Measurements from ENCODE around the gene NCAPG2.

Gene NCAPG2

DNA sequence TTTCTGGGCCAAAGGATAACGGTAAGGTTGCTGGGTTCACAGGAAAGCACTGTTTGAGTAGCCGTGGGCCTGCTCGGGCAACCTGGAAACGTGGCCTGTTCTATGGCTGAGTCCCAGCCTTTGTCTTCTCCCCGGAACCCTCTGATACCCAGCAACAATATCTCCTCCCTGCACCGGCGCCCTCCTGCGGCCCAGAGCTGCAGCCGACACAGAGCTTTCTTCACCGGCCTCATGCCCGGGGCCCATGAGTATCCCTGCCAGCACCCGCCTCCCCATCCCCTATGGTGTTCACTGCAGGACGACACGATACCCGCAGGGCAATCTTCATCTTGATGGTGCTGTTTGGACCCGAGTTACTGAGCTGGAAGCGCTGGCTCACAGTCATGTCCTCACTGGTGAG lies 38.6 kb upstream of the NCAPG2 start:
- H3K4me1 ChIP-seq (ENCODE audit: control insufficient read depth, insufficient read depth, low read length), result peaks cover 22% of the 10 kb centered on the region
- H3K9ac ChIP-seq (ENCODE audit: low read length), result no peak overlapping the region
- peaks cover 88% of the 10 kb centered on the region for H3K36me3 ChIP-seq (ENCODE audit: control insufficient read depth, insufficient read depth, low read length, severe bottlenecking)
- no peaks in the 10 kb centered on the region for H3K27me3 ChIP-seq (replicated peaks; ENCODE audit: control insufficient read depth, insufficient read depth, low read length)
- H3K9me3 ChIP-seq (ENCODE audit: control insufficient read depth, low read length), result no peaks in the 10 kb centered on the region
- H3K4me3 ChIP-seq (ENCODE audit: low read length), result no peak overlapping the region
- DNase-seq (ENCODE audit: low read depth), result no peak

DNA sequence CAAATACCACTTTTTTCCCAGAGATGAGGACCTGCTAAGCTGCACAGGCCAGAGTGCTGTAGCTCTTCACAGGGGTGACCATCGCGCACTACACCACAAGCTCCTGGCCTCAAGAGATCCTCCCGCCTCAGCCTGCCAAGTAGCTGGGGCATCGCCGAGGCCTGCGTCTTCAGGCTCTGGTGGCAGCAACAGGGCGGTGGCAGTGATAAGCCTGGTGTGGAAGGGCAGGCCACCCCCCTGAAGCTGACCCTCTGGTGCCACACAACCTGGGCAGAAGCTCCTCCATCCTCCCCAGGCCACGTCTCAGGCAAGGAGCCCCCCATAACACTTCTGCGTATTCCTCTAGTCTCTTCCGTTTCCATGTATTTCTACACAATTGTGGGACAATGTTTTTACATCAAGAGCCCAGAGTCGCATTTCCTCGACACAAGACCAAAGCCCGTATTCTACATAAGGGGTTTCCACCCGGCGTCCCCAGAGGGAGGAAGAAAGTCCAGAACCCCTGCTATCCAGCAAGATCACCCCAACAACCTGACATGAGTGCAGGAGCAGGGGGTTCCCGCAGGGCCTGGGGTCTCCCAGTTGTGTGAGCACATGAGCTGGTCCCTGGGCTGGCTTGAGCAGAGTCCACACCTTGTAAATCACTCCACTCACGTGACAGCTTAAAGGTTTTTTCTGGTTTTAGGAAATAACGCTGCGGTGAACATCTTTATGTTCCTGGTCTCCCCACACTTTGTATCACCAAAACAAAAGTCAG lies 37.6 kb upstream of the NCAPG2 start:
- no peaks in the 10 kb centered on the region for H3K9me3 ChIP-seq (ENCODE audit: control insufficient read depth, low read length)
- H3K9ac ChIP-seq (ENCODE audit: low read length), result no peak overlapping the region
- no peaks in the 10 kb centered on the region for H3K27me3 ChIP-seq (replicated peaks; ENCODE audit: control insufficient read depth, insufficient read depth, low read length)
- no peak overlapping the region for H3K4me3 ChIP-seq (ENCODE audit: low read length)
- no peak for DNase-seq (ENCODE audit: low read depth)
- peaks cover 88% of the 10 kb centered on the region for H3K36me3 ChIP-seq (ENCODE audit: control insufficient read depth, insufficient read depth, low read length, severe bottlenecking)
- peaks cover 22% of the 10 kb centered on the region for H3K4me1 ChIP-seq (ENCODE audit: control insufficient read depth, insufficient read depth, low read length)

DNA sequence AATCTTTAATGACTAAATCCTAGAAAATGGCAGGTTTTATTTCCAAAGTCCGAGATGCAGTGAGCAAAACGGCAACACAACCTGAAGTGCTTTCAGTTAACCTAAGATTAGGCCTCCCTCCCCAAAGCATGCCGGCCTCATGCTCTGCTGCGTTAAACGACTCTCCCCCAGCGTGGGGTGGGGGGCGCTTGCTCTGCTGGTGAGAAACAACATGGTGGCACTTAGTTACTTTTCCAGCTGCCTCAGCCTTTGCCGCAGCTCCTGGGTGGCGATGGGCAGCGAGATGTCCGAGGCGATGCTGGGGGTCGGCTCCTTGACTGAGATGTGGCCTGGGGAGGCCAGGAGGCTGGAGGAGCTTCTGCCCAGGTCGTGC lies 36.7 kb upstream of the NCAPG2 start:
- peaks cover 22% of the 10 kb centered on the region for H3K4me1 ChIP-seq (ENCODE audit: control insufficient read depth, insufficient read depth, low read length)
- no peak overlapping the region for H3K4me3 ChIP-seq (ENCODE audit: low read length)
- peaks cover 90% of the 10 kb centered on the region for H3K36me3 ChIP-seq (ENCODE audit: control insufficient read depth, insufficient read depth, low read length, severe bottlenecking)
- H3K27me3 ChIP-seq (replicated peaks; ENCODE audit: control insufficient read depth, insufficient read depth, low read length), result no peaks in the 10 kb centered on the region
- DNase-seq (ENCODE audit: low read depth), result no peak
- peak overlapping the region; percentile 70 for H3K9ac ChIP-seq (ENCODE audit: low read length)
- no peaks in the 10 kb centered on the region for H3K9me3 ChIP-seq (ENCODE audit: control insufficient read depth, low read length)

DNA sequence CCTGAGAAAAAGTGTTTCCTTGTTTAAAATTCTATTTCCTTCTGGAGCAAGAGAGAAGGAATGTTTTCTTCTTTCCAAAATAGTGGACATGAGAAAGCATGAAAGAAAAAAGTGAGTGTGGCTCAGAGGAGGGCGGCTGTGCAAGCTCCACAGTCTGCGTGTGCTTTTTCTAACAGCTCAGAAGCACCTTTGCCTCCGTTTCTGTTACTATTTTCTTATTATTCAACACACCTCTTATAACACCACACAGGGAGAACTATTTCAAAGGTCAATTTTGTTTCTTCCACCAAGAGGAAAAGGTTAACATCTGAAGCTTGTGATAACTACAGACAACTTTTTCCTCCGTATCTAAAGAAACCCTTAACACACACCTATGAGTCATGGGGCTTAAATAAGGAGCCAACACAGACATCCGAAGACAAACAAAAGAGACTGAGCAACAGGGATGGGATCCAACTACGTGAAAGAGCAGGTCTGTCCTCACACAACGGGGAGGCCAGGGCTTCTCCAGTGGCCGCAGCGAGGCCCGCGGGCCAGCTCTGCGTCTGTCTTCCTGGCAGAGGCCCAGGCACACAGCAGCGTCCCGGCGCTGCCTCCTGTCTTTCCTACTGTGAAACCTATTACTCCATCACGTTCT lies 36.2 kb upstream of the NCAPG2 start:
- Histone ChIP-seq H3K27me3 (replicated peaks; ENCODE audit: control insufficient read depth, insufficient read depth, low read length) (no peaks in the 10 kb centered on the region), H3K4me1 (ENCODE audit: control insufficient read depth, insufficient read depth, low read length) (peaks cover 22% of the 10 kb centered on the region), H3K4me3 (ENCODE audit: low read length) (no peak overlapping the region), H3K9me3 (ENCODE audit: control insufficient read depth, low read length) (no peaks in the 10 kb centered on the region), H3K9ac (ENCODE audit: low read length) (peak overlapping the region; percentile 70), H3K36me3 (ENCODE audit: control insufficient read depth, insufficient read depth, low read length, severe bottlenecking) (peaks cover 90% of the 10 kb centered on the region)
- DNase-seq (ENCODE audit: low read depth), result peak; percentile 64

DNA sequence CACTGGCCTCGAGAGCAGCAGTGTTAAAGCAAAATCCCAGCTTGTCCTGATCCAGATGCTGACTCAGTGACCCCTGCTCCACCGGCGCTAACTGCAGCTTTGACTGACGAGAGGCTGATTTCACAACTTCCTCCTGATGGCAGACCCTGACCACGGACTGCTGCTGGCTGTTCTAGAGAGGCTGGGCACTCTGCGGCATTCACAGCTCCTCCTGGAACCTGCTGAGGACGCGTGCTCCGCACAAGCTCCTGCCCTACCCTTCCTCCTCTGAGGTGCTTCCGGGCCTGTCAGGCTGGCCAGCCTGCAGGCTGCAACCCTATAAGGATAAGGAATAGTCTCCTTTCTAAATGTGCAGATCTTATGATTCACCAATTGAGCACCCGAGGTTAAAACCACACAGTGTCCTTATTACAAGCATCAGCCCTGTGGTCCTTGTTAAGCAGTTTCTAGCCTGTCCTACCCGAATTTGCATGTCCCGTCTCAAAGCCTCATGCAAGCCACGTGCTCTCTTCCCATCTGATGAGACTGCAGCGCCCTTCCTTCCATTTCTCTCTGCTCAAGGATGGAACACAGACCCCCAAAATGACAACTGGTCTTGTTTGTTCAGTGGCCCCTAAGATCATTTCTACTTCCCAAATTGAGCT lies 35.5 kb upstream of the NCAPG2 start:
- H3K9me3 ChIP-seq (ENCODE audit: control insufficient read depth, low read length), result no peaks in the 10 kb centered on the region
- peak; percentile 85 for DNase-seq (ENCODE audit: low read depth)
- peaks cover 92% of the 10 kb centered on the region for H3K36me3 ChIP-seq (ENCODE audit: control insufficient read depth, insufficient read depth, low read length, severe bottlenecking)
- H3K27me3 ChIP-seq (replicated peaks; ENCODE audit: control insufficient read depth, insufficient read depth, low read length), result no peaks in the 10 kb centered on the region
- peaks cover 22% of the 10 kb centered on the region for H3K4me1 ChIP-seq (ENCODE audit: control insufficient read depth, insufficient read depth, low read length)
- H3K4me3 ChIP-seq (ENCODE audit: low read length), result peak overlapping the region; percentile 52
- H3K9ac ChIP-seq (ENCODE audit: low read length), result peak overlapping the region; percentile 70

DNA sequence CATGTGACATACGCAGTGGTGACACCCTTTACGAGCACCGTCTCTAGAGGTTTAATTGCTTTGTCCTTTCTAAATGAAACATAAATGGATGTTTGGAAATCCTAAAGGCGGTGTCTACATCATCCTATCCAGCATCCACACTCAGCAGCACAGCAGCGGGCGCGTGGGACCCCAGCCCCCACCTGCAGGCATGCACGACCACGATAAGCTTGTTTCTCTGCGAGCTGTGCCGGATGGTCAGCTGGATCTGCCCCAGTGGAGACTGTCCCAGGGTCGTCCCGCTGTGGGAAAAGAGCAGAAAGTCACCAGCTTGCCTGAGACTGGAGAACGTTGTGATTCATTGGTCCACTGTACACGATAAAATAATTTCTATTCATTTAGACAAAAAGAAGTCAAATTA lies 34.2 kb upstream of the NCAPG2 start:
- H3K9me3 ChIP-seq (ENCODE audit: control insufficient read depth, low read length), result no peaks in the 10 kb centered on the region
- H3K27me3 ChIP-seq (replicated peaks; ENCODE audit: control insufficient read depth, insufficient read depth, low read length), result no peaks in the 10 kb centered on the region
- no peak overlapping the region for H3K9ac ChIP-seq (ENCODE audit: low read length)
- H3K36me3 ChIP-seq (ENCODE audit: control insufficient read depth, insufficient read depth, low read length, severe bottlenecking), result peaks cover 92% of the 10 kb centered on the region
- H3K4me1 ChIP-seq (ENCODE audit: control insufficient read depth, insufficient read depth, low read length), result peaks cover 22% of the 10 kb centered on the region
- no peak for DNase-seq (ENCODE audit: low read depth)
- H3K4me3 ChIP-seq (ENCODE audit: low read length), result no peak overlapping the region

GRCh38 chr7:158737064-158737695 lies 32.6 kb upstream of the NCAPG2 start:
- Histone ChIP-seq H3K36me3 (ENCODE audit: control insufficient read depth, insufficient read depth, low read length, severe bottlenecking) (peaks cover 94% of the 10 kb centered on the region), H3K4me3 (ENCODE audit: low read length) (no peak overlapping the region)
- no peak for DNase-seq (ENCODE audit: low read depth)

GRCh38 chr7:158735935-158736334 lies 31.3 kb upstream of the NCAPG2 start:
- Histone ChIP-seq H3K36me3 (ENCODE audit: control insufficient read depth, insufficient read depth, low read length, severe bottlenecking) (peaks cover 89% of the 10 kb centered on the region), H3K4me1 (ENCODE audit: control insufficient read depth, insufficient read depth, low read length) (peaks cover 15% of the 10 kb centered on the region), H3K9me3 (ENCODE audit: control insufficient read depth, low read length) (no peaks in the 10 kb centered on the region), H3K9ac (ENCODE audit: low read length) (no peak overlapping the region), H3K27me3 (replicated peaks; ENCODE audit: control insufficient read depth, insufficient read depth, low read length) (no peaks in the 10 kb centered on the region), H3K4me3 (ENCODE audit: low read length) (no peak overlapping the region)
- DNase-seq (ENCODE audit: low read depth), result peak; percentile 17

More at GRCh38 chr7:158737064-158737695, 32.6 kb upstream of the NCAPG2 start:
- H3K27me3 ChIP-seq (replicated peaks; ENCODE audit: control insufficient read depth, insufficient read depth, low read length), result no peaks in the 10 kb centered on the region
- no peak overlapping the region for H3K9ac ChIP-seq (ENCODE audit: low read length)
- no peaks in the 10 kb centered on the region for H3K9me3 ChIP-seq (ENCODE audit: control insufficient read depth, low read length)
- H3K4me1 ChIP-seq (ENCODE audit: control insufficient read depth, insufficient read depth, low read length), result peaks cover 22% of the 10 kb centered on the region

GRCh38 chr7:158734861-158735260 lies 30.3 kb upstream of the NCAPG2 start:
- no peaks in the 10 kb centered on the region for H3K9me3 ChIP-seq (ENCODE audit: control insufficient read depth, low read length)
- no peak overlapping the region for H3K9ac ChIP-seq (ENCODE audit: low read length)
- H3K27me3 ChIP-seq (replicated peaks; ENCODE audit: control insufficient read depth, insufficient read depth, low read length), result no peaks in the 10 kb centered on the region
- no peak overlapping the region for H3K4me3 ChIP-seq (ENCODE audit: low read length)
- H3K36me3 ChIP-seq (ENCODE audit: control insufficient read depth, insufficient read depth, low read length, severe bottlenecking), result peaks cover 89% of the 10 kb centered on the region
- peak; percentile 91 for DNase-seq (ENCODE audit: low read depth)
- H3K4me1 ChIP-seq (ENCODE audit: control insufficient read depth, insufficient read depth, low read length), result peaks cover 4% of the 10 kb centered on the region

- Histone ChIP-seq H3K9me3 (ENCODE audit: control insufficient read depth, low read length) (no peaks in the 10 kb centered on the region), H3K36me3 (ENCODE audit: control insufficient read depth, insufficient read depth, low read length, severe bottlenecking) (peaks cover 86% of the 10 kb centered on the region), H3K27me3 (replicated peaks; ENCODE audit: control insufficient read depth, insufficient read depth, low read length) (no peaks in the 10 kb centered on the region), H3K4me3 (ENCODE audit: low read length) (no peak overlapping the region), H3K4me1 (ENCODE audit: control insufficient read depth, insufficient read depth, low read length) (no peaks in the 10 kb centered on the region), H3K9ac (ENCODE audit: low read length) (no peak overlapping the region)
- no peak for DNase-seq (ENCODE audit: low read depth)
Observed at GRCh38 chr7:158733775-158734494, 29.3 kb upstream of the NCAPG2 start.

GRCh38 chr7:158733220-158733519 lies 28.6 kb upstream of the NCAPG2 start:
- no peaks in the 10 kb centered on the region for H3K9me3 ChIP-seq (ENCODE audit: control insufficient read depth, low read length)
- DNase-seq (ENCODE audit: low read depth), result no peak
- no peaks in the 10 kb centered on the region for H3K27me3 ChIP-seq (replicated peaks; ENCODE audit: control insufficient read depth, insufficient read depth, low read length)
- H3K9ac ChIP-seq (ENCODE audit: low read length), result no peak overlapping the region
- no peaks in the 10 kb centered on the region for H3K4me1 ChIP-seq (ENCODE audit: control insufficient read depth, insufficient read depth, low read length)
- H3K4me3 ChIP-seq (ENCODE audit: low read length), result no peak overlapping the region
- H3K36me3 ChIP-seq (ENCODE audit: control insufficient read depth, insufficient read depth, low read length, severe bottlenecking), result peaks cover 79% of the 10 kb centered on the region

All from adipocyte (in vitro differentiated cells).